Nephron (organoid): ENCODE data around the gene C11orf21.
"Not testable (repeated sequence)": the region's sequence is repeated elsewhere in the genome, so short reads cannot be mapped to it uniquely, and the experiment has no call there.

ENCODE experiments used
- H3K27ac Mint-ChIP-seq, 3 experiments: 2 replicates each; pipeline ENCODE4 v1.8.0; 2020; ENCODE audit warnings: mixed read lengths in 3 of 3, mild to moderate bottlenecking in 2 of 3, moderate library complexity in 1 of 3
- H3K27me3 Mint-ChIP-seq: 2 replicates; pipeline ENCODE4 v1.8.0; 2021; ENCODE audit warnings: low read depth, mild to moderate bottlenecking, moderate library complexity, mixed read lengths
- H3K36me3 Mint-ChIP-seq: 2 replicates; pipeline ENCODE4 v1.8.0; 2020; ENCODE audit warnings: low read depth, mixed read lengths
- H3K4me1 Mint-ChIP-seq: 2 replicates; pipeline ENCODE4 v1.8.0; 2020; ENCODE audit warnings: mixed read lengths
- H3K4me3 Mint-ChIP-seq, 3 experiments: 2 replicates each; pipeline ENCODE4 v1.8.0; 2020; ENCODE audit warnings: mild to moderate bottlenecking in 3 of 3, mixed read lengths in 3 of 3, moderate library complexity in 2 of 3
- H3K9me3 Mint-ChIP-seq: 2 replicates; pipeline ENCODE4 v1.8.0; 2020; ENCODE audit warnings: mixed read lengths
- CTCF ChIP-seq, 3 experiments: fragments of 200-600 bp; sonication (generic); IDR thresholded peaks; one replicate each; pipeline ENCODE4 v1.5.0; 2021; ENCODE audit warnings: antibody characterized with exemption in 3 of 3; ENCODE audit not compliant: unreplicated experiment in 3 of 3

The C11orf21 gene

GRCh38 chr11:2290351-2290841 is 11.3 kb downstream of the C11orf21 start:
- Mint-ChIP-seq H3K4me3 (no peak overlapping the region), H3K4me1 (peaks cover 34% of the 10 kb centered on the region), H3K9me3 (no peaks in the 10 kb centered on the region), H3K27ac (no peak overlapping the region), H3K27me3 (peaks cover 26% of the 10 kb centered on the region), H3K36me3 (no peaks in the 10 kb centered on the region)
- no peak for TF ChIP-seq CTCF (IDR thresholded peaks at IDR 0.05; ENCODE audit: unreplicated experiment in 3 of 3)

GRCh38 chr11:2289859-2290258 is 11.9 kb downstream of the C11orf21 start:
- no peak for TF ChIP-seq CTCF (IDR thresholded peaks at IDR 0.05; ENCODE audit: unreplicated experiment in 3 of 3)
- H3K9me3 Mint-ChIP-seq, result peaks cover 2% of the 10 kb centered on the region
- H3K4me1 Mint-ChIP-seq, result peaks cover 34% of the 10 kb centered on the region
- H3K4me3 Mint-ChIP-seq, result no peak overlapping the region
- H3K27ac Mint-ChIP-seq, result no peak overlapping the region
- peaks cover 31% of the 10 kb centered on the region for H3K27me3 Mint-ChIP-seq
- H3K36me3 Mint-ChIP-seq, result no peaks in the 10 kb centered on the region

GRCh38 chr11:2289350-2289749 is 12.4 kb downstream of the C11orf21 start:
- no peak overlapping the region for H3K4me3 Mint-ChIP-seq
- no peaks in the 10 kb centered on the region for H3K36me3 Mint-ChIP-seq
- TF ChIP-seq CTCF (IDR thresholded peaks at IDR 0.05; ENCODE audit: unreplicated experiment in 3 of 3), result no peak
- H3K27me3 Mint-ChIP-seq, result peaks cover 31% of the 10 kb centered on the region
- peaks cover 2% of the 10 kb centered on the region for H3K9me3 Mint-ChIP-seq
- no peak overlapping the region for H3K27ac Mint-ChIP-seq
- H3K4me1 Mint-ChIP-seq, result peaks cover 34% of the 10 kb centered on the region

- peaks cover 34% of the 10 kb centered on the region for H3K4me1 Mint-ChIP-seq
- H3K27ac Mint-ChIP-seq, result peak overlapping the region in 2 of 3 experiments; percentile 41 to 71
- H3K27me3 Mint-ChIP-seq, result peaks cover 25% of the 10 kb centered on the region
- no peaks in the 10 kb centered on the region for H3K36me3 Mint-ChIP-seq
- H3K9me3 Mint-ChIP-seq, result peaks cover 9% of the 10 kb centered on the region
- no peak for TF ChIP-seq CTCF (IDR thresholded peaks at IDR 0.05; ENCODE audit: unreplicated experiment in 3 of 3)
- H3K4me3 Mint-ChIP-seq, result peak overlapping the region in 1 of 3 experiments; percentile 26
Measured at GRCh38 chr11:2287091-2287490, 14.6 kb downstream of the C11orf21 start.

- H3K36me3 Mint-ChIP-seq, H3K4me3 Mint-ChIP-seq, H3K27ac Mint-ChIP-seq: not testable (repeated sequence)
- peaks cover 34% of the 10 kb centered on the region for H3K4me1 Mint-ChIP-seq
- peaks cover 25% of the 10 kb centered on the region for H3K27me3 Mint-ChIP-seq
- H3K9me3 Mint-ChIP-seq, result peaks cover 15% of the 10 kb centered on the region
Measured at GRCh38 chr11:2286350-2286749, 15.4 kb downstream of the C11orf21 start.

GRCh38 chr11:2280208-2280607 is 21.5 kb downstream of the C11orf21 start:
- Mint-ChIP-seq H3K36me3 (no peaks in the 10 kb centered on the region), H3K9me3 (peaks cover 32% of the 10 kb centered on the region), H3K27me3 (peaks cover 40% of the 10 kb centered on the region), H3K27ac (no peak overlapping the region), H3K4me1 (peaks cover 12% of the 10 kb centered on the region), H3K4me3 (no peak overlapping the region)
- TF ChIP-seq CTCF (IDR thresholded peaks at IDR 0.05; ENCODE audit: unreplicated experiment in 3 of 3), result no peak
